HCT116 (cell line): Measurements from ENCODE around the gene CXCR5. TPM values are rescaled to one million over a fixed set of nuclear protein-coding genes. Genes with fewer than 3 reads are reported as not detected.

Experiments used
- ATAC-seq: fragments of 200-7000 bp; cut with Tn5 transposase; 2 replicates; pipeline ENCODE4 v1.9.1; 2020; ENCODE audit warnings: mild to moderate bottlenecking, moderate library complexity
- BruUV-seq: library from RNA; stranded (reverse); fragments of 400-500 nt; replicated peaks from 2 replicates; lab custom pipeline; 2021; lab: Mats Ljungman, UMichigan
- CTCF ChIA-PET: fragments of 300-600 bp; sonication (Branson Sonifier 250); formaldehyde crosslinking; loops from one replicate; lab custom pipeline; 2021; ENCODE audit warnings: antibody characterized with exemption; lab: Charles Lee
- POLR2A ChIA-PET: fragments of 300-600, 350-600 bp; sonication (Branson Sonifier 250); formaldehyde crosslinking; loops from one replicate; lab custom pipeline; 2021; ENCODE audit warnings: antibody characterized with exemption; lab: Charles Lee
- RAD21 ChIA-PET, 2 experiments: fragments of 300-600 bp; sonication (Branson Sonifier 250); formaldehyde crosslinking; loops; one replicate each; lab custom pipeline; 2023; ENCODE audit warnings: low total read pairs in 2 of 2; ENCODE audit not compliant: uncharacterized antibody in 2 of 2, unreplicated experiment in 2 of 2, low non-redundant PET in 1 of 2; lab: Charles Lee
- DNase-seq: peaks from one replicate; pipeline ENCODE4 v3.0.0-alpha.2; 2010; ENCODE audit warnings: low read depth, low spot score
- H2AFZ ChIP-seq: fragments of 200-600 bp; shearing (Covaris generic), sonication (generic); 2 replicates; pipeline ENCODE4 v1.6.1; 2017; ENCODE audit warnings: low read depth, mixed run types, mixed read lengths, antibody characterized with exemption, low read length; ENCODE audit not compliant: poor library complexity, severe bottlenecking
- H3K27ac ChIP-seq: 2 replicates; pipeline ENCODE4 v1.5.1; 2012; ENCODE audit warnings: low read depth, low read length
- H3K27me3 ChIP-seq: fragments of 200-600 bp; sonication (generic); 2 replicates; pipeline ENCODE4 v1.6.1; 2016; ENCODE audit warnings: mixed run types, low read length, mixed read lengths; ENCODE audit not compliant: insufficient read depth
- H3K36me3 ChIP-seq, 2 experiments: fragments of 200-500 bp in 1 of 2; fragments of 200-600 bp in 1 of 2; sonication (Bioruptor generic) in 1 of 2; sonication (generic) in 1 of 2; 2 replicates each; pipeline versions ENCODE4 v1.5.1 to v1.6.1; 2014 to 2016; ENCODE audit warnings: low read length in 2 of 2, inconsistent platforms in 1 of 2, mixed read lengths in 1 of 2, mixed run types in 1 of 2; ENCODE audit not compliant: insufficient read depth in 2 of 2, control insufficient read depth in 1 of 2
- H3K4me1 ChIP-seq, 2 experiments: fragments of 200-600 bp in 1 of 2; sonication (generic) in 1 of 2; 2 replicates each; pipeline versions ENCODE4 v1.5.1 to v1.6.1; 2012 to 2017; ENCODE audit warnings: low read length in 2 of 2, inconsistent platforms in 1 of 2, mild to moderate bottlenecking in 1 of 2, mixed read lengths in 1 of 2, mixed run types in 1 of 2, moderate library complexity in 1 of 2; ENCODE audit not compliant: insufficient read depth in 2 of 2, control insufficient read depth in 1 of 2
- H3K4me2 ChIP-seq: fragments of 200-600 bp; sonication (generic); 2 replicates; pipeline ENCODE4 v1.6.1; 2017; ENCODE audit warnings: mixed run types, low read length, mixed read lengths
- H3K4me3 ChIP-seq, 2 experiments: fragments of 200-600 bp in 1 of 2; sonication (generic) in 1 of 2; replicated peaks in 1 of 2; 2 replicates each; pipeline ENCODE4 v1.5.1; 2011 to 2016; ENCODE audit warnings: low read length in 2 of 2, control low read depth in 1 of 2, low read depth in 1 of 2, mild to moderate bottlenecking in 1 of 2, mixed read lengths in 1 of 2, mixed run types in 1 of 2
- H3K79me2 ChIP-seq: fragments of 200-600 bp; sonication (generic); 2 replicates; pipeline ENCODE4 v1.6.1; 2017; ENCODE audit warnings: mild to moderate bottlenecking, mixed run types, low read length, moderate library complexity, mixed read lengths; ENCODE audit not compliant: insufficient read depth
- H3K9ac ChIP-seq: fragments of 200-600 bp; sonication (generic); 2 replicates; pipeline ENCODE4 v1.6.1; 2016; ENCODE audit warnings: low read length, mixed read lengths
- H3K9me2 ChIP-seq: fragments of 200-600 bp; sonication (generic), shearing (Covaris generic); 2 replicates; pipeline ENCODE4 v1.6.1; 2017; ENCODE audit warnings: mixed run types, mild to moderate bottlenecking, moderate library complexity; ENCODE audit not compliant: insufficient read depth
- H3K9me3 ChIP-seq, 2 experiments: fragments of 200-500 bp in 1 of 2; fragments of 200-600 bp in 1 of 2; sonication (Bioruptor generic) in 1 of 2; sonication (generic) in 1 of 2; 2 replicates each; pipeline ENCODE4 v1.6.1; 2014 to 2017; ENCODE audit warnings: low read length in 2 of 2, mixed read lengths in 2 of 2, inconsistent platforms in 1 of 2, low read depth in 1 of 2, mild to moderate bottlenecking in 1 of 2, mixed run types in 1 of 2, moderate library complexity in 1 of 2; ENCODE audit not compliant: control insufficient read depth in 1 of 2, insufficient read depth in 1 of 2
- H4K20me1 ChIP-seq: fragments of 200-600 bp; sonication (generic), shearing (Covaris generic); 2 replicates; pipeline ENCODE4 v1.6.1; 2017; ENCODE audit warnings: mixed run types, mild to moderate bottlenecking, moderate library complexity; ENCODE audit not compliant: insufficient read depth
- ATF3 ChIP-seq: IDR thresholded peaks from 2 replicates; pipeline ENCODE4 v1.6.1; 2012
- EZH2 ChIP-seq: fragments of 200-600 bp; sonication (generic); IDR thresholded peaks from 2 replicates; pipeline ENCODE4 v1.6.1; 2017; ENCODE audit warnings: antibody characterized with exemption, mixed run types
- JUND ChIP-seq: IDR thresholded peaks from 2 replicates; pipeline ENCODE4 v1.6.1; 2012
- POLR2AphosphoS5 ChIP-seq: IDR thresholded peaks from 2 replicates; pipeline ENCODE4 v1.6.1; 2011; ENCODE audit warnings: mild to moderate bottlenecking, low read depth, low read length, moderate library complexity
- REST ChIP-seq: IDR thresholded peaks from 2 replicates; pipeline ENCODE4 v1.6.1; 2012; ENCODE audit warnings: low read depth
- SIN3A ChIP-seq: IDR thresholded peaks from 2 replicates; pipeline ENCODE4 v1.6.1; 2012; ENCODE audit warnings: low read depth
- TCF7L2 ChIP-seq: IDR thresholded peaks from 2 replicates; pipeline ENCODE4 v1.7.0; 2011; ENCODE audit warnings: borderline replicate concordance, inconsistent platforms; ENCODE audit not compliant: insufficient read depth, insufficient read length; ENCODE audit errors: extremely low read depth
- ZFX ChIP-seq: fragments of 450-650 bp; IDR thresholded peaks from 2 replicates; pipeline ENCODE4 v1.6.1; 2017
- intact Hi-C: fragments of 100-400 bp; cut with micrococcal nuclease; formaldehyde crosslinking; loops from 2 replicates; pipeline ENCODE4 v1.10.0; 2022
- total RNA-seq: library from RNA; stranded (reverse); gene quantifications from one replicate; pipeline ENCODE4 v1.2.1, GENCODE V29; 2021; ENCODE audit not compliant: unreplicated experiment

The CXCR5 gene
- total RNA-seq, 1 experiment from 2014 or later: not detected

- no peaks in the 10 kb centered on the region for H3K9me3 ChIP-seq
- H3K79me2 ChIP-seq: no peaks in the 10 kb centered on the region
- CTCF ChIA-PET: no interaction called here
- no peaks in the 10 kb centered on the region for H3K27me3 ChIP-seq
- no peaks in the 10 kb centered on the region for H3K36me3 ChIP-seq
- POLR2A ChIA-PET: no interaction called here
- no peaks in the 10 kb centered on the region for H3K9me2 ChIP-seq
- BruUV-seq: no TSS peak
- no peaks in the 10 kb centered on the region for H3K4me1 ChIP-seq
- intact Hi-C loops: no loop called here
- RAD21 ChIA-PET: no interaction called here
- no peak overlapping the region for H3K9ac ChIP-seq
- DNase-seq (no peak), ATAC-seq (no peak)
- no peak overlapping the region for H3K4me2 ChIP-seq
- TF ChIP-seq EZH2: no peak
- TF ChIP-seq SIN3A: no peak
- TF ChIP-seq POLR2AphosphoS5: no peak
- no peak for TF ChIP-seq ZFX
- H4K20me1 ChIP-seq: no peaks in the 10 kb centered on the region
- H3K4me3 ChIP-seq: no peak overlapping the region
- no peak overlapping the region for H3K27ac ChIP-seq
- H2AFZ ChIP-seq: no peak overlapping the region
These were observed 26.3 kb upstream of the CXCR5 start for GRCh38 chr11:118857385-118857784.

- Histone ChIP-seq H3K4me3 (no peak overlapping the region), H3K9me3 (no peaks in the 10 kb centered on the region), H3K36me3 (no peaks in the 10 kb centered on the region), H3K27me3 (no peaks in the 10 kb centered on the region), H3K4me1 (no peaks in the 10 kb centered on the region), H3K27ac (no peak overlapping the region), H3K79me2 (no peaks in the 10 kb centered on the region), H3K4me2 (no peak overlapping the region), H3K9ac (no peak overlapping the region), H3K9me2 (no peaks in the 10 kb centered on the region), H2AFZ (no peak overlapping the region), H4K20me1 (no peaks in the 10 kb centered on the region)
- no TSS peak for BruUV-seq
- ChIA-PET POLR2A (interaction anchor here (1.9 kb wide), 1 partner anchor 67 kb away, joined by 6 read pairs; no protein-coding TSS in a partner anchor), RAD21 (no interaction called here), CTCF (no interaction called here)
- ATAC-seq (no peak), DNase-seq (no peak)
- TF ChIP-seq REST (no peak), ATF3 (no peak), POLR2AphosphoS5 (no peak), JUND (no peak), TCF7L2 (no peak)
- intact Hi-C loops: no loop called here
These were observed 23.7 kb upstream of the CXCR5 start for GRCh38 chr11:118859973-118860372.
